Tibial nerve (tissue), 4 donors: Measurements from ENCODE around the gene HCK.

Source experiments
- EP300 ChIP-seq, 2 donors: sonication (generic); formaldehyde crosslinking; IDR thresholded peaks; one replicate each; pipeline ENCODE4 v1.6.1; 2017; ENCODE audit warnings: antibody characterized with exemption in 2 of 2, mild to moderate bottlenecking in 1 of 2
- POLR2A ChIP-seq, 2 donors: fragments of 450-650 bp; IDR thresholded peaks; one replicate each; pipeline ENCODE4 v1.6.1; 2017; ENCODE audit warnings: antibody characterized with exemption in 2 of 2, mild to moderate bottlenecking in 2 of 2, moderate library complexity in 2 of 2
- TF ChIP-seq, protein P1 (sequence below), 5 experiments: fragments of 200-600 bp in 3 of 5; fragments of 450-650 bp in 2 of 5; sonication (generic) in 3 of 5; IDR thresholded peaks; one replicate each; pipeline ENCODE4 v1.5.1; 2016 to 2019; ENCODE audit warnings: antibody characterized with exemption in 5 of 5, mild to moderate bottlenecking in 3 of 5, moderate library complexity in 2 of 5

DNA sequence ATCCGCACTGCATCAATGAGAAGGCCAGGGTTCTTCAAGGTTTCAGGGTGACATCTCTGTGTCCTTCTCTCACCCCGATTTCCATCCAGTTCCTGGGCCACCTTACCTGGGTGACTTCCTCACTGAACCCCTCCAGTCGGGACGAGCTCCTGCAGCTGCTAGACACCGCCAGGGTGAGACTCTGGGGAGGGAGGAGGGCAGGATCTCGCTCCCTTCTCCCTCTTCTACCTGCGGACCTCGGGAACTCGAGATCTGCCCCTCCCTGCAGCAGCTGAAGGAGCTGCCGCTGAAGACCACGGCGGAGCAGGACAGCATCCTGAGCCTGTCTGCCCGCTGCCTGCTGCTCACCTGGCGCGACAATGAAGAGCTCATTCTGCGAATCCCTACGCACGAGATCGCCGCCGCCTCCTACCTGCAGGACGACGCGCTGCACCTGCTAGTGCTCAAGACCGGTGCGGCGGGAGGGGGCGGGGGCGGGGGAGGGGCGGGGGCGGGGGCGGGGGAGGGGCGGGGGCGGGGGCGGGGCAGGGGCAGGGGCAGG, 34.3 kb upstream of the HCK start:
- TF ChIP-seq, protein P1, sequence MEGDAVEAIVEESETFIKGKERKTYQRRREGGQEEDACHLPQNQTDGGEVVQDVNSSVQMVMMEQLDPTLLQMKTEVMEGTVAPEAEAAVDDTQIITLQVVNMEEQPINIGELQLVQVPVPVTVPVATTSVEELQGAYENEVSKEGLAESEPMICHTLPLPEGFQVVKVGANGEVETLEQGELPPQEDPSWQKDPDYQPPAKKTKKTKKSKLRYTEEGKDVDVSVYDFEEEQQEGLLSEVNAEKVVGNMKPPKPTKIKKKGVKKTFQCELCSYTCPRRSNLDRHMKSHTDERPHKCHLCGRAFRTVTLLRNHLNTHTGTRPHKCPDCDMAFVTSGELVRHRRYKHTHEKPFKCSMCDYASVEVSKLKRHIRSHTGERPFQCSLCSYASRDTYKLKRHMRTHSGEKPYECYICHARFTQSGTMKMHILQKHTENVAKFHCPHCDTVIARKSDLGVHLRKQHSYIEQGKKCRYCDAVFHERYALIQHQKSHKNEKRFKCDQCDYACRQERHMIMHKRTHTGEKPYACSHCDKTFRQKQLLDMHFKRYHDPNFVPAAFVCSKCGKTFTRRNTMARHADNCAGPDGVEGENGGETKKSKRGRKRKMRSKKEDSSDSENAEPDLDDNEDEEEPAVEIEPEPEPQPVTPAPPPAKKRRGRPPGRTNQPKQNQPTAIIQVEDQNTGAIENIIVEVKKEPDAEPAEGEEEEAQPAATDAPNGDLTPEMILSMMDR (IDR thresholded peaks at IDR 0.05), result no peak
- TF ChIP-seq POLR2A (IDR thresholded peaks at IDR 0.05) (no peak), EP300 (IDR thresholded peaks at IDR 0.05) (no peak)
